Heart right ventricle (tissue), 16 donors: ENCODE data around the gene OXNAD1. TPM values are rescaled to one million over a fixed set of nuclear protein-coding genes. Genes with fewer than 3 reads are reported as not detected.

Experiments
- ATAC-seq, 8 donors: fragments of 200-7000 bp; cut with Tn5 transposase; one replicate each; pipeline ENCODE4 v1.9.1; 2020; ENCODE audit warnings: mild to moderate bottlenecking in 8 of 8, moderate library complexity in 8 of 8, moderate number of reproducible peaks in 1 of 8
- DNase-seq, 2 donors: peaks; one replicate each; pipeline ENCODE4 v3.0.0-alpha.2; 2020
- H3K27ac ChIP-seq, 10 donors: fragments of 200-600 bp; sonication (generic) in 2 of 10; one replicate each; pipeline versions ENCODE4 v1.5.0 to v1.8.0; 2020 to 2022; ENCODE audit warnings: mild to moderate bottlenecking in 3 of 10
- H3K27me3 ChIP-seq, 7 donors: fragments of 200-600 bp; one replicate each; pipeline ENCODE4 v1.8.0; 2021 to 2022; ENCODE audit warnings: mild to moderate bottlenecking in 2 of 7
- H3K36me3 ChIP-seq, 9 donors: fragments of 200-600 bp; sonication (generic) in 1 of 9; one replicate each; pipeline versions ENCODE4 v1.5.0 to v1.8.0; 2020 to 2022; ENCODE audit warnings: mild to moderate bottlenecking in 2 of 9
- H3K4me1 ChIP-seq, 9 donors: fragments of 200-600 bp; sonication (generic) in 1 of 9; one replicate each; pipeline versions ENCODE4 v1.5.0 to v1.8.0; 2020 to 2022; ENCODE audit warnings: mild to moderate bottlenecking in 4 of 9
- H3K4me3 ChIP-seq, 10 donors: fragments of 200-600 bp; sonication (generic) in 2 of 10; one replicate each; pipeline versions ENCODE4 v1.5.0 to v1.8.0; 2020 to 2022; ENCODE audit warnings: mild to moderate bottlenecking in 7 of 10, moderate library complexity in 2 of 10
- H3K9me3 ChIP-seq, 11 donors: fragments of 200-600 bp in 10 of 11; sonication (generic) in 2 of 11; one replicate each; pipeline versions ENCODE4 v1.5.0 to v1.8.0; 2013 to 2022; ENCODE audit warnings: mild to moderate bottlenecking in 2 of 11, control low read depth in 1 of 11, moderate library complexity in 1 of 11
- WGBS, 2 donors: extraction: QIAGEN DNeasy Blood & Tissue Kit; methylation state at CpG; one replicate each; pipeline ENCODE4 v1.1.7; 2013; ENCODE audit warnings: inconsistent platforms in 1 of 2; 5-methylcytosine and 5-hydroxymethylcytosine counted together
- intact Hi-C, 10 donors: fragments of 100-400 bp; cut with DNase I; formaldehyde crosslinking; loops; one replicate each; pipeline versions ENCODE4 v1.11.1 to v1.14.2; 2022
- polyA plus RNA-seq, 2 donors: library from polyadenylated mRNA; stranded (reverse); fragments of 200-250 nt; gene quantifications; one replicate each; pipeline ENCODE4 v1.2.3, GENCODE V29; 2013
- total RNA-seq, 10 donors: library from RNA; stranded (reverse); fragmentation: NEBNext Ultra II Directional in 3 of 10; extraction: Animal tissue kit (Norgen Biotek cat#: 25700) in 3 of 10; gene quantifications; one replicate each; pipeline versions ENCODE4 v1.2.1 to v1.2.4, GENCODE V29; 2021 to 2023
- TF ChIP-seq, protein P1 (sequence below), 9 donors: fragments of 200-600 bp; sonication (generic) in 2 of 9; IDR thresholded peaks; one replicate each; pipeline versions ENCODE4 v1.5.0 to v1.8.0; 2021 to 2022; ENCODE audit warnings: antibody characterized with exemption in 9 of 9, mild to moderate bottlenecking in 5 of 9, moderate library complexity in 1 of 9
- donor health status: Arrhythmogenic right ventricular cardiomyopathy.
- donor health status: ischemic (EF 13 %, LVEDD 7.1; RV severe dilation, severe dysfunction).
- donor health status: healthy with polysubstance abuse.
- donor health status: DM: no; HTN: yes; CAD: no.
- donor health status: DM: no; HTN: no; CAD: no.
- donor health status: ischemic (EF 25% LVEDD 6.9; RV normal size, moderate dysfunction).
- donor health status: ischemic (EF 25% LVEDD 5.7; RV mildly dilated, moderate dysfunction).
- donor health status: healthy.
- donor health status: DM: yes; HTN: yes; CAD: no.
- donor health status: Ischemic cardiomyopathy.
- donor health status: ischemic (EF 35%, LVEDD 5.7; RV mildly dilated, moderate dysfunction).
- donor health status: nonischemic (EF 11% LVEDD 7.7; RV severe dilation, severe dysfunction).
- donor health status: DM: yes; HTN: yes; CAD: no.
- donor health status: PGD.
- donor health status: ischemic (EF 29% LVEDD 5.4; RV normal size, mild dysfunction).
- donor health status: nonischemic (EF 23%, LVEDD 6.1; RV moderate dilation, normal function).

The OXNAD1 gene
- total and polyA plus RNA-seq, 12 donors, result 4.2 to 22.8 (median 17.1) TPM

DNA sequence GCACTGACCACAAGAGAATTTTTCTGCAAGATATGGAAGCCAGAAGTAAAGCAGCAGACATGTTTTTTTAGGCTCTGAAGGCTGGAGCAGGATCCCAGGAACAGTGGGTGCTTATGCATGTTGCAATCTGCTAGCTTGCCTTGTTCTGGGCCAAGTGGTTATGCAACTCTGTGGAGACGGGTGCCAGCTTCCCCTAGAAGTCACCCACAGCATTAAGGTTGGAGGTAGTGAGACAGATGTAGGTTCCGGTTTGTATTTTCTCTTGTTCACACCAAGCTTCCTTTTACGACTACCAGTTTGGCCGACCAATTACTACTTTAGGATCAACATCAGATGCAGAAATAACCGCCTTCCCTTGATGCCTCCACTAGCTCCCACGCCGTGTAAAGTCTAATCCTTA lies 11.4 kb upstream of the OXNAD1 start:
- TF ChIP-seq, protein P1, sequence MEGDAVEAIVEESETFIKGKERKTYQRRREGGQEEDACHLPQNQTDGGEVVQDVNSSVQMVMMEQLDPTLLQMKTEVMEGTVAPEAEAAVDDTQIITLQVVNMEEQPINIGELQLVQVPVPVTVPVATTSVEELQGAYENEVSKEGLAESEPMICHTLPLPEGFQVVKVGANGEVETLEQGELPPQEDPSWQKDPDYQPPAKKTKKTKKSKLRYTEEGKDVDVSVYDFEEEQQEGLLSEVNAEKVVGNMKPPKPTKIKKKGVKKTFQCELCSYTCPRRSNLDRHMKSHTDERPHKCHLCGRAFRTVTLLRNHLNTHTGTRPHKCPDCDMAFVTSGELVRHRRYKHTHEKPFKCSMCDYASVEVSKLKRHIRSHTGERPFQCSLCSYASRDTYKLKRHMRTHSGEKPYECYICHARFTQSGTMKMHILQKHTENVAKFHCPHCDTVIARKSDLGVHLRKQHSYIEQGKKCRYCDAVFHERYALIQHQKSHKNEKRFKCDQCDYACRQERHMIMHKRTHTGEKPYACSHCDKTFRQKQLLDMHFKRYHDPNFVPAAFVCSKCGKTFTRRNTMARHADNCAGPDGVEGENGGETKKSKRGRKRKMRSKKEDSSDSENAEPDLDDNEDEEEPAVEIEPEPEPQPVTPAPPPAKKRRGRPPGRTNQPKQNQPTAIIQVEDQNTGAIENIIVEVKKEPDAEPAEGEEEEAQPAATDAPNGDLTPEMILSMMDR (IDR thresholded peaks at IDR 0.05), result no peak
- WGBS, 2 donors, result 77 to 85% methylated on average over 7 of the region's 7 CpGs
- H3K4me3 ChIP-seq, result no peak overlapping the region
- intact Hi-C loops, result loop anchor here in 2 of 10 donors (5.0 to 10.0 kb wide), 2 partner anchors 431 to 619 kb away; no protein-coding TSS in a partner anchor
- DNase-seq, result peak; percentile 36 to 44
- H3K36me3 ChIP-seq, result peaks cover 0 to 19% (median 0%) of the 10 kb centered on the region in 9 donors
- H3K27me3 ChIP-seq, result no peaks in the 10 kb centered on the region
- peaks cover 0 to 21% (median 4%) of the 10 kb centered on the region in 9 donors for H3K4me1 ChIP-seq
- H3K27ac ChIP-seq, result peak overlapping the region in 2 of 10 donors; percentile 2 to 24
- H3K9me3 ChIP-seq, result no peaks in the 10 kb centered on the region
- peak; percentile 62 to 94 (median 84) for ATAC-seq

DNA sequence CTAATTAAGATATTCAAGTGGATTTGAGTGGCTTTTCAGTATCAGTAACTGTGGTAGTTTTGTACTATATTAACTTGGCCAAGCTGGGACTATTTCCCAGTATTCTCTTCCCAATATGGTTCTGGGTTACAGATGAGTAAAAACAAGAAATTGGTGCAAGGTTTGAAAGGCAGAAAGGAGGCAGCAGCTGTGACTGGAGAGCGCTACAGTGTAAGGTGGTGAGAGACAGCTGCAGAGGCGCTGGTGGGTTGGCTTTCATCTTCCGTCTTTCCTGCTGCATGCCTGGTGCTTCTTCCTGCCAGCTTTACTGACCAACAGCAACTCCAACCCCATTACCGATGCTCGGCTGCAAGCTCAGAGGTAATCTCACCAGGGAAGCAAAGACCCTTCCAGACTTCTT lies 10.1 kb upstream of the OXNAD1 start:
- no peak for DNase-seq
- H3K27me3 ChIP-seq, result no peaks in the 10 kb centered on the region
- no peaks in the 10 kb centered on the region for H3K9me3 ChIP-seq
- no peak overlapping the region for H3K4me3 ChIP-seq
- TF ChIP-seq, protein P1 (IDR thresholded peaks at IDR 0.05), result no peak
- H3K27ac ChIP-seq, result no peak overlapping the region
- H3K4me1 ChIP-seq, result peaks cover 0 to 22% (median 4%) of the 10 kb centered on the region in 9 donors
- no peak for ATAC-seq
- WGBS, 2 donors, result 75 to 76% methylated on average over 5 of the region's 5 CpGs
- intact Hi-C loops, result loop anchor here in 2 of 10 donors (5.0 to 10.0 kb wide), 2 partner anchors 433 to 620 kb away; no protein-coding TSS in a partner anchor
- peaks cover 0 to 32% (median 10%) of the 10 kb centered on the region in 9 donors for H3K36me3 ChIP-seq

DNA sequence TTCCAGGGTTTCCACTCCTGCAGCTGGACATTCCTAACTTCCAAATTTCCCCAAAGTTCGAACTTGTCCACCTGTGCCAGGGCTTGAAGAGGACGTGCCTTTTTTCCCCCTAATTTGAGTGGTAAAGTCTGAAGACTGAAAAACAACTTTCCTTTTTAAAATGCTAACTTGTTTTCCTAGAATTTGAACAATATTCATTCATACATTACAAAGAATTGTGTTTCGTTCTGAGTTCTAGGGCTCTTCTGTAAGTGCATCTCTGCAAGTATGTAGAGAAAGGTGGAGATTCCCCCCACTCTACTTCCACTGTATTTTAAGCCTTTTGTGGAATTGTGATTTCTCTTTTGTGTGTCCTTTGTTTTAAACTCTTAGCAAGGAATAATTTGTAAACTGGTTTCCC lies 9.7 kb upstream of the OXNAD1 start:
- intact Hi-C loops, result loop anchor here in 1 of 10 donors (10.0 kb wide), 1 partner anchor 621 kb away; no protein-coding TSS in a partner anchor
- no peak for ATAC-seq
- 88 to 90% methylated on average over 3 of the region's 3 CpGs for WGBS, 2 donors

DNA sequence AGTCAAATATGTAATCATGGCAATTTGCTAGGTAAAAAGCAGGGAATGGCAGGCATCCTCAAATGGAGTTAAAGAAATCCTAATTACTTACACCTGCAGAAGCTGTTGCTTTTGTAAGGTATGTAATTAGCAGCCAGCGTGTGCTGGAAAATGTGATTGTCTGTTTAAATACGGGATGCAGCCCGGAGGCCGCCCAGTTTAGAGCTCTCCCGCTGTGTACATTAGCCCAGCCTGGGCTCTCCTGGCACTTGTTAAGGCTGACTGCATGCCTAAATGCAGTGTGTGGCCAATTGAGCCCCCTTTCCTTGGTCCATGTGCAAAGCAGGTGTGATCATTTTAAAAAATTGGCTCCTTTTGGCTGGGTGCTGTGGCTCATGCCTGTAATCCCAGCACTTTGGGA lies 9.3 kb upstream of the OXNAD1 start:
- Histone ChIP-seq H3K4me1 (peaks cover 0 to 22% (median 4%) of the 10 kb centered on the region in 9 donors), H3K36me3 (peaks cover 0 to 40% (median 14%) of the 10 kb centered on the region in 9 donors), H3K27me3 (no peaks in the 10 kb centered on the region), H3K27ac (no peak overlapping the region), H3K9me3 (no peaks in the 10 kb centered on the region), H3K4me3 (no peak overlapping the region)
- intact Hi-C loops, result loop anchor here in 1 of 10 donors (10.0 kb wide), 1 partner anchor 621 kb away; no protein-coding TSS in a partner anchor
- no peak for DNase-seq
- no peak for ATAC-seq
- TF ChIP-seq, protein P1 (IDR thresholded peaks at IDR 0.05), result no peak
- WGBS, 2 donors, result 91 to 92% methylated on average over 5 of the region's 5 CpGs

More for the DNA sequence above, 9.7 kb upstream of the OXNAD1 start:
- Histone ChIP-seq H3K9me3 (no peaks in the 10 kb centered on the region), H3K27me3 (no peaks in the 10 kb centered on the region), H3K4me3 (no peak overlapping the region), H3K36me3 (peaks cover 0 to 36% (median 11%) of the 10 kb centered on the region in 9 donors), H3K4me1 (peaks cover 0 to 22% (median 4%) of the 10 kb centered on the region in 9 donors), H3K27ac (no peak overlapping the region)
- no peak for DNase-seq
- TF ChIP-seq, protein P1 (IDR thresholded peaks at IDR 0.05), result no peak
